IMR-90 (cell line): Measurements from ENCODE around the gene PHETA1. TPM values are rescaled to one million over a fixed set of nuclear protein-coding genes. Genes with fewer than 3 reads are reported as not detected.

Source experiments
- ATAC-seq: fragments of 200-7000 bp; cut with Tn5 transposase; 2 replicates; pipeline ENCODE4 v1.9.1; 2020; ENCODE audit warnings: low read depth, mild to moderate bottlenecking, moderate library complexity
- BruUV-seq: library from RNA; stranded (reverse); fragments of 400-500 nt; replicated peaks from 2 replicates; lab custom pipeline; 2021; lab: Mats Ljungman, UMichigan
- CTCF ChIA-PET: fragments of 300-600 bp; formaldehyde crosslinking; extraction: SDS; loops from one replicate; lab custom pipeline; 2021; ENCODE audit warnings: antibody characterized with exemption; lab: Yijun Ruan, JAX
- POLR2A ChIA-PET: fragments of 300-600 bp; sonication (Branson Sonifier 250); formaldehyde crosslinking; loops from one replicate; lab custom pipeline; 2022; ENCODE audit warnings: antibody characterized with exemption; ENCODE audit not compliant: unreplicated experiment; lab: Charles Lee
- DNase-seq: peaks from one replicate; pipeline ENCODE4 v3.0.0; 2013
- H2AFZ ChIP-seq: replicated peaks from 2 replicates; pipeline ENCODE3; 2013; ENCODE audit warnings: low read length, mild to moderate bottlenecking; ENCODE audit not compliant: poor library complexity
- H2AK5ac ChIP-seq: 2 replicates; pipeline ENCODE4 v1.6.1; 2013; ENCODE audit warnings: low read depth, low read length, inconsistent platforms
- H2AK9ac ChIP-seq: replicated peaks from 2 replicates; pipeline ENCODE3; 2013; ENCODE audit warnings: mild to moderate bottlenecking, low read depth, low read length, moderate library complexity; ENCODE audit not compliant: poor library complexity
- H2BK120ac ChIP-seq: 2 replicates; pipeline ENCODE4 v1.6.1; 2013; ENCODE audit warnings: low read depth, low read length, inconsistent platforms
- H2BK15ac ChIP-seq: 3 replicates; pipeline ENCODE4 v1.6.1; 2013; ENCODE audit warnings: low read depth, low read length, inconsistent platforms
- H2BK20ac ChIP-seq: 2 replicates; pipeline ENCODE4 v1.6.1; 2013; ENCODE audit warnings: low read depth, mild to moderate bottlenecking, inconsistent platforms, low read length, moderate library complexity
- H2BK5ac ChIP-seq: 2 replicates; pipeline ENCODE4 v1.6.1; 2013; ENCODE audit warnings: mild to moderate bottlenecking, low read depth, low read length, inconsistent platforms; ENCODE audit not compliant: poor library complexity, severe bottlenecking
- H3K14ac ChIP-seq: replicated peaks from 2 replicates; pipeline ENCODE4 v1.6.1; 2013; ENCODE audit warnings: low read depth, low read length, inconsistent platforms
- H3K18ac ChIP-seq: 2 replicates; pipeline ENCODE4 v1.6.1; 2013; ENCODE audit warnings: low read depth, low read length, control low read depth
- H3K23ac ChIP-seq: 2 replicates; pipeline ENCODE4 v1.6.1; 2013; ENCODE audit warnings: low read depth, low read length, inconsistent platforms
- H3K27ac ChIP-seq: 2 replicates; pipeline ENCODE4 v1.5.1; 2013; ENCODE audit warnings: mild to moderate bottlenecking, control low read depth, low read length; ENCODE audit not compliant: insufficient read depth
- H3K27me3 ChIP-seq: 2 replicates; pipeline ENCODE4 v1.6.1; 2013; ENCODE audit warnings: low read length; ENCODE audit not compliant: control insufficient read depth, insufficient read depth
- H3K36me3 ChIP-seq: 2 replicates; pipeline ENCODE4 v1.6.1; 2013; ENCODE audit warnings: low read length, mixed read lengths; ENCODE audit not compliant: control insufficient read depth, insufficient read depth
- H3K4ac ChIP-seq: 2 replicates; pipeline ENCODE4 v1.6.1; 2013; ENCODE audit warnings: low read depth, low read length, inconsistent platforms
- H3K4me1 ChIP-seq: 2 replicates; pipeline ENCODE4 v1.6.1; 2013; ENCODE audit warnings: low read length, mixed read lengths; ENCODE audit not compliant: control insufficient read depth, insufficient read depth
- H3K4me2 ChIP-seq: 2 replicates; pipeline ENCODE4 v1.6.1; 2013; ENCODE audit warnings: low read depth, mild to moderate bottlenecking, control low read depth, low read length, moderate library complexity
- H3K4me3 ChIP-seq: 2 replicates; pipeline ENCODE4 v1.5.1; 2013; ENCODE audit warnings: low read depth, mild to moderate bottlenecking, control low read depth, low read length, moderate library complexity; ENCODE audit not compliant: insufficient read depth
- H3K56ac ChIP-seq: 2 replicates; pipeline ENCODE4 v1.6.1; 2013; ENCODE audit warnings: low read length, inconsistent platforms; ENCODE audit not compliant: insufficient read depth; ENCODE audit errors: extremely low read depth
- H3K79me1 ChIP-seq, 2 experiments: 2 replicates each; pipeline ENCODE4 v1.6.1; 2013; ENCODE audit warnings: low read length in 2 of 2, inconsistent platforms in 1 of 2, low read depth in 1 of 2
- H3K9ac ChIP-seq: 2 replicates; pipeline ENCODE4 v1.6.1; 2013; ENCODE audit warnings: low read depth, low read length, control low read depth
- H3K9me1 ChIP-seq: 2 replicates; pipeline ENCODE4 v1.6.1; 2013; ENCODE audit warnings: low read length, inconsistent platforms; ENCODE audit not compliant: insufficient read depth
- H3K9me3 ChIP-seq: 2 replicates; pipeline ENCODE4 v1.6.1; 2013; ENCODE audit warnings: low read length; ENCODE audit not compliant: control insufficient read depth, insufficient read depth
- H4K20me1 ChIP-seq: 2 replicates; pipeline ENCODE4 v1.6.1; 2013; ENCODE audit warnings: low read length, inconsistent platforms; ENCODE audit not compliant: insufficient read depth
- H4K5ac ChIP-seq: 2 replicates; pipeline ENCODE4 v1.6.1; 2013; ENCODE audit warnings: mild to moderate bottlenecking, low read depth, low read length, control low read depth
- H4K8ac ChIP-seq, 2 experiments: 2 replicates each; pipeline ENCODE4 v1.6.1; 2013; ENCODE audit warnings: low read depth in 2 of 2, low read length in 2 of 2, control low read depth in 1 of 2, inconsistent platforms in 1 of 2
- H4K91ac ChIP-seq: 2 replicates; pipeline ENCODE4 v1.6.1; 2013; ENCODE audit warnings: low read depth, low read length, inconsistent platforms; ENCODE audit not compliant: insufficient read depth
- BHLHE40 ChIP-seq: fragments of 150-350 bp; IDR thresholded peaks from 2 replicates; pipeline ENCODE4 v1.6.1; 2016; ENCODE audit warnings: mild to moderate bottlenecking, low read depth, low read length
- CEBPB ChIP-seq: IDR thresholded peaks from 2 replicates; pipeline ENCODE4 v1.6.1; 2012; ENCODE audit warnings: low read depth, low read length, improper control_type of control experiment
- CHD1 ChIP-seq: IDR thresholded peaks from 2 replicates; pipeline ENCODE4 v1.6.1; 2012; ENCODE audit warnings: low read depth, low read length, improper control_type of control experiment
- MAZ ChIP-seq: IDR thresholded peaks from 2 replicates; pipeline ENCODE4 v1.6.1; 2012; ENCODE audit warnings: low read depth, mild to moderate bottlenecking, low read length, improper control_type of control experiment, moderate library complexity, borderline replicate concordance
- MXI1 ChIP-seq: IDR thresholded peaks from 2 replicates; pipeline ENCODE4 v1.6.1; 2012; ENCODE audit warnings: low read depth, mild to moderate bottlenecking, low read length, moderate library complexity, borderline replicate concordance
- POLR2A ChIP-seq: IDR thresholded peaks from 2 replicates; pipeline ENCODE4 v1.6.1; 2012; ENCODE audit warnings: mild to moderate bottlenecking, low read depth, low read length
- RAD21 ChIP-seq: IDR thresholded peaks from 2 replicates; pipeline ENCODE4 v1.6.1; 2012; ENCODE audit warnings: low read length, improper control_type of control experiment
- SMC3 ChIP-seq: fragments of 150-350 bp; IDR thresholded peaks from 2 replicates; pipeline ENCODE4 v1.6.1; 2016; ENCODE audit warnings: low read depth, mild to moderate bottlenecking, antibody characterized with exemption, low read length, moderate library complexity
- WGBS, 2 experiments: methylation state at CpG; one replicate each; pipeline versions ENCODE4 v1.1.5 to v1.1.7; 2013; ENCODE audit warnings: missing lambda C conversion rate in 2 of 2; ENCODE audit not compliant: insufficient read length in 1 of 2; ENCODE audit errors: extremely low coverage in 2 of 2; 5-methylcytosine and 5-hydroxymethylcytosine counted together
- dilution Hi-C: fragments of 300-500 bp; cut with HindIII; formaldehyde crosslinking; loops from one replicate; pipeline ENCODE4 v1.14.3; 2018; ENCODE audit warnings: low sequenced_read_pairs; ENCODE audit not compliant: unreplicated experiment
- in situ Hi-C: fragments of 300-500 bp; cut with MboI; formaldehyde crosslinking; loops from 3 replicates; pipeline ENCODE4 v1.14.3; 2019; ENCODE audit warnings: low sequenced_read_pairs, inconsistent platforms, mixed read lengths
- intact Hi-C: fragments of 100-400 bp; cut with micrococcal nuclease; formaldehyde crosslinking; loops from 2 replicates; pipeline ENCODE4 v1.10.0; 2022
- polyA plus RNA-seq, 3 experiments: library from polyadenylated mRNA; depleted of rRNA; stranded (reverse); fragments of >200 nt; gene quantifications; 2 replicates each; pipeline ENCODE4 v1.2.3, GENCODE V29; 2012; ENCODE audit warnings: low replicate concordance in 1 of 3
- total RNA-seq: library from RNA; depleted of rRNA; stranded (reverse); fragments of >200 nt; gene quantifications from 2 replicates; pipeline ENCODE4 v1.2.3, GENCODE V29; 2012
- TF ChIP-seq, protein P1 (sequence below): conservative IDR thresholded peaks from 2 replicates; pipeline ENCODE4 v1.5.1; 2012; ENCODE audit warnings: mild to moderate bottlenecking, low read depth, low read length, improper control_type of control experiment

PHETA1 gene
- total and polyA plus RNA-seq, 2 of the 4 experiments (the other 2 are of a cell fraction), result 3.2 to 6.6 TPM

- Histone ChIP-seq H3K27me3 (peaks cover 7% of the 10 kb centered on the region), H3K9me1 (no peaks in the 10 kb centered on the region), H2AK5ac (no peak overlapping the region), H3K36me3 (no peaks in the 10 kb centered on the region), H2AFZ (peak overlapping the region; percentile 90), H3K27ac (no peak overlapping the region), H3K9me3 (no peaks in the 10 kb centered on the region), H3K4me1 (no peaks in the 10 kb centered on the region), H3K9ac (no peak overlapping the region), H2BK20ac (no peak overlapping the region), H4K91ac (no peak overlapping the region), H2BK120ac (no peak overlapping the region), H4K8ac (no peak overlapping the region), H4K5ac (no peak overlapping the region), H4K20me1 (no peaks in the 10 kb centered on the region), H3K23ac (no peak overlapping the region), H2AK9ac (no peak overlapping the region), H3K4me2 (peak overlapping the region; percentile 71; the same call in 1 of the 2 replicates), H3K4me3 (no peak overlapping the region), H3K4ac (no peak overlapping the region), H3K14ac (no peak overlapping the region), H3K18ac (no peak overlapping the region), H3K79me1 (no peaks in the 10 kb centered on the region), H2BK15ac (no peak overlapping the region), H2BK5ac (no peak overlapping the region), H3K56ac (no peak overlapping the region)
- intact Hi-C loops (loop anchor here (1.0 kb wide), 4 partner anchors 46 to 420 kb away; no protein-coding TSS in a partner anchor), dilution Hi-C loops (no loop called here), in situ Hi-C loops (loop anchor here (5.0 to 10.0 kb wide), 2 partner anchors 292 to 379 kb away; no protein-coding TSS in a partner anchor)
- BruUV-seq, result no TSS peak
- CTCF ChIA-PET, result interaction anchor here (1.3 kb wide), 1 partner anchor 377 kb away, joined by 7 read pairs; no protein-coding TSS in a partner anchor
- TF ChIP-seq BHLHE40, result no peak
- peak; percentile 61 for TF ChIP-seq SMC3
- peak; percentile 74 for TF ChIP-seq RAD21
- TF ChIP-seq CEBPB, result peak; percentile 90
- TF ChIP-seq CHD1, result no peak
- TF ChIP-seq MAZ, result no peak
- no peak for TF ChIP-seq POLR2A
- TF ChIP-seq MXI1, result no peak
- TF ChIP-seq, protein P1, sequence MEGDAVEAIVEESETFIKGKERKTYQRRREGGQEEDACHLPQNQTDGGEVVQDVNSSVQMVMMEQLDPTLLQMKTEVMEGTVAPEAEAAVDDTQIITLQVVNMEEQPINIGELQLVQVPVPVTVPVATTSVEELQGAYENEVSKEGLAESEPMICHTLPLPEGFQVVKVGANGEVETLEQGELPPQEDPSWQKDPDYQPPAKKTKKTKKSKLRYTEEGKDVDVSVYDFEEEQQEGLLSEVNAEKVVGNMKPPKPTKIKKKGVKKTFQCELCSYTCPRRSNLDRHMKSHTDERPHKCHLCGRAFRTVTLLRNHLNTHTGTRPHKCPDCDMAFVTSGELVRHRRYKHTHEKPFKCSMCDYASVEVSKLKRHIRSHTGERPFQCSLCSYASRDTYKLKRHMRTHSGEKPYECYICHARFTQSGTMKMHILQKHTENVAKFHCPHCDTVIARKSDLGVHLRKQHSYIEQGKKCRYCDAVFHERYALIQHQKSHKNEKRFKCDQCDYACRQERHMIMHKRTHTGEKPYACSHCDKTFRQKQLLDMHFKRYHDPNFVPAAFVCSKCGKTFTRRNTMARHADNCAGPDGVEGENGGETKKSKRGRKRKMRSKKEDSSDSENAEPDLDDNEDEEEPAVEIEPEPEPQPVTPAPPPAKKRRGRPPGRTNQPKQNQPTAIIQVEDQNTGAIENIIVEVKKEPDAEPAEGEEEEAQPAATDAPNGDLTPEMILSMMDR, result peak; percentile 85
- POLR2A ChIA-PET, result no interaction called here
- WGBS, 2 experiments, result 20% methylated on average over 2 of the region's 8 CpGs; no CpG with 5 or more reads in 1 of the 2 experiments
- DNase-seq (peak; percentile 57), ATAC-seq (peak; percentile 94)
These were observed 55.0 kb downstream of the PHETA1 start for GRCh38 chr12:111313833-111314259.
